ENCODE measurements around the gene CD151.

- TF ChIP-seq TAF1 (IDR thresholded peaks at IDR 0.05; ENCODE audit: borderline replicate concordance, low read depth, low read length) (no peak), POLR2AphosphoS5 (IDR thresholded peaks at IDR 0.05; ENCODE audit: low read depth, low read length) (no peak), POLR2A (IDR thresholded peaks at IDR 0.05; ENCODE audit: low read depth, low read length) (no peak)
These were observed 38.7 kb downstream of the CD151 start for GRCh38 chr11:871472-871871.
